OCI-LY7 (cell line): ENCODE measurements around the gene EXOC4.

Experiments
- CTCF ChIP-seq: fragments of 200-600 bp; sonication (generic); conservative IDR thresholded peaks from 2 replicates; pipeline ENCODE4 v1.5.1; 2014; ENCODE audit warnings: mild to moderate bottlenecking, antibody characterized with exemption, low read length, moderate library complexity, mixed read lengths
- EZH2phosphoT487 ChIP-seq: fragments of 200-600 bp; sonication (generic); IDR thresholded peaks from 2 replicates; pipeline ENCODE4 v1.6.1; 2018; ENCODE audit warnings: low read depth, borderline replicate concordance, mild to moderate bottlenecking, mixed run types, antibody characterized with exemption, low read length, moderate library complexity, mixed read lengths

- no peak for TF ChIP-seq CTCF
- TF ChIP-seq EZH2phosphoT487: no peak
Measured at GRCh38 chr7:134105841-134106240, 853.0 kb downstream of the EXOC4 start.
